Fibroblast of mammary gland (primary cell): ENCODE results near the gene PINLYP.

Experiments used
- DNase-seq: peaks from one replicate; pipeline ENCODE4 v3.0.0-alpha.2; 2010; ENCODE audit warnings: low read depth
- H3K4me3 ChIP-seq: 2 replicates; pipeline ENCODE4 v1.5.1; 2011; ENCODE audit warnings: low read depth, mild to moderate bottlenecking, low read length, moderate library complexity; ENCODE audit not compliant: control insufficient read depth
- CTCF ChIP-seq: conservative IDR thresholded peaks from 2 replicates; pipeline ENCODE4 v1.5.1; 2011; ENCODE audit warnings: low read depth, low read length, inconsistent platforms; ENCODE audit not compliant: control insufficient read depth, insufficient read depth

The PINLYP gene

GRCh38 chr19:43620061-43621001 lies 44.7 kb downstream of the PINLYP start:
- DNase-seq, result no peak
- no peak for TF ChIP-seq CTCF
- peak overlapping the region; percentile 87 for H3K4me3 ChIP-seq

GRCh38 chr19:43622070-43622469 lies 46.5 kb downstream of the PINLYP start:
- H3K4me3 ChIP-seq, result no peak overlapping the region
- no peak for DNase-seq
- TF ChIP-seq CTCF, result no peak

GRCh38 chr19:43622956-43623355 lies 47.4 kb downstream of the PINLYP start:
- TF ChIP-seq CTCF, result no peak
- H3K4me3 ChIP-seq, result no peak overlapping the region
- DNase-seq, result no peak

GRCh38 chr19:43623889-43624670 lies 48.5 kb downstream of the PINLYP start:
- TF ChIP-seq CTCF, result no peak
- no peak for DNase-seq
- no peak overlapping the region for H3K4me3 ChIP-seq

- H3K4me3 ChIP-seq, result no peak overlapping the region
- DNase-seq, result peak; percentile 61
- TF ChIP-seq CTCF, result peak; percentile 17
Measured at GRCh38 chr19:43624933-43625332, 49.3 kb downstream of the PINLYP start.

- no peak overlapping the region for H3K4me3 ChIP-seq
- DNase-seq, result peak; percentile 50
- no peak for TF ChIP-seq CTCF
Measured at GRCh38 chr19:43625918-43626579, 50.4 kb downstream of the PINLYP start.
